Bronchial epithelial cell (primary cell): ENCODE data around the gene SCP2. TPM values are rescaled to one million over a fixed set of nuclear protein-coding genes. Genes with fewer than 3 reads are reported as not detected.

Experiments used
- DNase-seq: peaks from one replicate; pipeline ENCODE4 v3.0.0-alpha.2; 2010; ENCODE audit warnings: low read depth
- FAIRE-seq: peaks from 2 replicates; lab custom pipeline; 2011; peaks lifted over from hg19 to GRCh38; lab: Jason Lieb, UNC
- H3K27me3 ChIP-seq: 2 replicates; pipeline ENCODE4 v1.5.1; 2011; ENCODE audit warnings: low read length; ENCODE audit not compliant: control insufficient read depth, insufficient read depth
- H3K36me3 ChIP-seq: 2 replicates; pipeline ENCODE4 v1.5.1; 2011; ENCODE audit warnings: low read length; ENCODE audit not compliant: control insufficient read depth, insufficient read depth
- H3K4me3 ChIP-seq: 2 replicates; pipeline ENCODE4 v1.5.1; 2011; ENCODE audit warnings: mild to moderate bottlenecking, low read depth, low read length, control low read depth
- CTCF ChIP-seq: IDR thresholded peaks from 2 replicates; pipeline ENCODE4 v1.5.1; 2011; ENCODE audit warnings: mild to moderate bottlenecking, moderate library complexity, low read length, control low read depth, inconsistent platforms; ENCODE audit not compliant: insufficient read depth, severe bottlenecking
- total RNA-seq: library from RNA; depleted of rRNA; stranded (reverse); fragments of >200 nt; gene quantifications from 2 replicates; pipeline ENCODE4 v1.2.1, GENCODE V29; 2014

The SCP2 gene
- total RNA-seq, 1 donor from 2014 or later, result 65.8 TPM

GRCh38 chr1:52917581-52917980, 9.5 kb upstream of the SCP2 start:
- FAIRE-seq (no peak), DNase-seq (no peak)
- Histone ChIP-seq H3K36me3 (no peaks in the 10 kb centered on the region), H3K27me3 (no peaks in the 10 kb centered on the region), H3K4me3 (no peak overlapping the region)
- no peak for TF ChIP-seq CTCF

DNA sequence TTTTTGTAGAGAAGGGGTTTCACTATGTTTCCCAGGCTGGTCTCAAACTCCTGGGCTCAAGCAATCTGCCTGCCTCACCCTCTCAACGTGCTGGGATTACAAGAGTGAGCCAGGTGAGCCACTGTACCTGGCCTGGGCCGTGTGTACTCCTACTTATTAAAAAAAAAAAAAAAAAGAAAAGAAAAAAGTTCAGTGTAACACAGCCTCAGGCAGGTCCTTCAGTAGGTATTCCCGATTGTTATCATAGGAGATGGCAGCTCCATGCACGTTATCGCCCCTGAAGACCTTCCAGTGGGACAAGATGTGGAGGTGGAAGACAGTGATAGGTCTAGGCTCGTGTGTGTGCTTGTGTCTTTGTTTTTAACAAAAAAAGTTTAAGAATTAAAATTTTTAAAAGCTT, 8.9 kb upstream of the SCP2 start:
- no peak for DNase-seq
- no peak for FAIRE-seq
- no peak overlapping the region for H3K4me3 ChIP-seq
- no peaks in the 10 kb centered on the region for H3K27me3 ChIP-seq
- no peak for TF ChIP-seq CTCF
- H3K36me3 ChIP-seq, result no peaks in the 10 kb centered on the region

DNA sequence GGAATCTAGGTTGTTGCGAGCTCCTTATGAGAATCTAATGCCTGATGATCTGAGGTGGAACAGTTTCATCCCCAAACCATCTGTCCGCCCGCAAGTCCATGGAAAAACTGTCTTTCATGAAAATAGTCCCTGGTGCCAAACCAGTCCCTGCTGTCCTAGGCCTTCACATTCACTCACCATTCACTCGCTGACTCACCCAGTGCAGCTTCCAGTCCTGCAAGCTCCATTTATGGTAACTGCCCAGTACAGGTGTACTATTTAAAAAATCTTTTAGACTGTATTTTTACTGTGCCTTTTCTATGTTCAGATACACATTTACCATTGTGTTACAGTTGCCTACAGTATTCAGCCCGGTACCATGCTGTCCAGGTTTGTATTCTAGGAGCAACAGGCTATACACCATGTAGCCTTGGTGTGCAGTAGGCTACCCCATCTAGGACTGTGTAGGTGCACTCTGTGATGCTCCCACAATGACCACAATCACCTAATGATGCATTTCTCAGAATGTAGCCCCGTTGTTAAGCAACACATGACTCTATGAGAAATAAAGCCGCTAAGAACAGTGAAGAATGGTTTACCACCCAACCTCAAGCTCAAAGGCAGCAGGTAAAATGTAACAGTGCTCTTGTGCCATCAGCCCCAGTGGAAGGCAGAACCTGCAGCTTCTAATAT, 7.9 kb upstream of the SCP2 start:
- no peaks in the 10 kb centered on the region for H3K36me3 ChIP-seq
- no peak overlapping the region for H3K4me3 ChIP-seq
- TF ChIP-seq CTCF, result no peak
- FAIRE-seq (peak; percentile 7), DNase-seq (peak; percentile 60)
- no peaks in the 10 kb centered on the region for H3K27me3 ChIP-seq

GRCh38 chr1:52919723-52920483, 7.2 kb upstream of the SCP2 start:
- H3K4me3 ChIP-seq, result no peak overlapping the region

GRCh38 chr1:52920791-52921291, 6.2 kb upstream of the SCP2 start:
- no peak for TF ChIP-seq CTCF
- peak overlapping the region; percentile 75 for H3K4me3 ChIP-seq
- FAIRE-seq, result no peak

More at GRCh38 chr1:52919723-52920483, 7.2 kb upstream of the SCP2 start:
- DNase-seq, result no peak
- no peak for FAIRE-seq
- TF ChIP-seq CTCF, result no peak
- H3K36me3 ChIP-seq, result no peaks in the 10 kb centered on the region
- H3K27me3 ChIP-seq, result no peaks in the 10 kb centered on the region

More at GRCh38 chr1:52920791-52921291, 6.2 kb upstream of the SCP2 start:
- Histone ChIP-seq H3K27me3 (no peaks in the 10 kb centered on the region), H3K36me3 (no peaks in the 10 kb centered on the region)
- no peak for DNase-seq
